Pancreas (tissue), 10 donors: ENCODE results near the gene GATA3. TPM values are rescaled to one million over a fixed set of nuclear protein-coding genes. Genes with fewer than 3 reads are reported as not detected.

Experiments
- ATAC-seq, 4 donors: fragments of 200-7000 bp; cut with Tn5 transposase; one replicate each; pipeline versions ENCODE4 v1.8.0 to v1.9.1; 2020; ENCODE audit warnings: mild to moderate bottlenecking in 4 of 4, moderate library complexity in 4 of 4
- DNase-seq, 6 donors: peaks; one replicate each; pipeline ENCODE4 v3.0.0-alpha.2; 2020
- FAIRE-seq: peaks from 2 replicates; lab custom pipeline; 2012; peaks lifted over from hg19 to GRCh38; lab: Jason Lieb, UNC
- H3K27ac ChIP-seq, 4 donors: fragments of 200-600 bp; sonication (generic); 1 replicate in 3 of 4; 2 replicates in 1 of 4; pipeline versions ENCODE4 v1.5.0 to v1.8.0; 2020
- H3K27me3 ChIP-seq, 4 donors: fragments of 200-600 bp; one replicate each; pipeline ENCODE4 v1.8.0; 2021
- H3K36me3 ChIP-seq, 3 donors: fragments of 200-600 bp; sonication (generic) in 1 of 3; one replicate each; pipeline versions ENCODE4 v1.5.0 to v1.8.0; 2020 to 2021
- H3K4me1 ChIP-seq, 3 donors: fragments of 200-600 bp; one replicate each; pipeline ENCODE4 v1.8.0; 2021
- H3K4me3 ChIP-seq, 4 donors: fragments of 200-600 bp; sonication (generic) in 2 of 4; one replicate each; pipeline versions ENCODE4 v1.5.0 to v1.8.0; 2020 to 2021
- H3K9me3 ChIP-seq, 4 donors: fragments of 200-600 bp; one replicate each; pipeline ENCODE4 v1.8.0; 2021
- WGBS, 2 donors: extraction: QIAGEN DNeasy Blood & Tissue Kit; methylation state at CpG; one replicate each; pipeline ENCODE4 v1.1.7; 2013; 5-methylcytosine and 5-hydroxymethylcytosine counted together
- intact Hi-C, 3 donors: fragments of 100-400 bp; cut with DNase I; formaldehyde crosslinking; loops; one replicate each; pipeline versions ENCODE4 v1.11.1 to v1.14.2; 2022
- polyA plus RNA-seq, 2 donors: library from polyadenylated mRNA; stranded (reverse); fragments of 200-250 nt; gene quantifications; one replicate each; pipeline ENCODE4 v1.2.3, GENCODE V29; 2013
- total RNA-seq, 6 donors: library from RNA; stranded (reverse); fragmentation: NEBNext Ultra II Directional in 4 of 6; extraction: Animal tissue kit (Norgen Biotek cat#: 25700) in 4 of 6; gene quantifications; one replicate each; pipeline versions ENCODE4 v1.2.1 to v1.2.4, GENCODE V29; 2021 to 2023
- TF ChIP-seq, protein P1 (sequence below), 4 donors: fragments of 200-600 bp; sonication (generic) in 3 of 4; IDR thresholded peaks; one replicate each; pipeline versions ENCODE4 v1.5.0 to v1.8.0; 2021; ENCODE audit warnings: antibody characterized with exemption in 4 of 4
- donor health status: healthy with polysubstance abuse.
- donor health status: DM: no; HTN: no; CAD: no; lungs with moderate emphysema.
- donor health status: DM: no; HTN: no; CAD: no.
- donor health status: control.
- donor health status: control.
- donor health status: Bipolar disorder and iron deficiency.
- donor health status: DM: yes; HTN: yes; CAD: no.
- donor health status: DM: no; HTN: no; CAD: no.
- donor health status: DM: no; HTN: no; CAD: no.
- donor health status: DM: yes; HTN: yes; CAD: no.

The GATA3 gene
- total and polyA plus RNA-seq, 8 donors, result 0.11 to 0.38 (median 0.23) TPM; not detected in 2

DNA sequence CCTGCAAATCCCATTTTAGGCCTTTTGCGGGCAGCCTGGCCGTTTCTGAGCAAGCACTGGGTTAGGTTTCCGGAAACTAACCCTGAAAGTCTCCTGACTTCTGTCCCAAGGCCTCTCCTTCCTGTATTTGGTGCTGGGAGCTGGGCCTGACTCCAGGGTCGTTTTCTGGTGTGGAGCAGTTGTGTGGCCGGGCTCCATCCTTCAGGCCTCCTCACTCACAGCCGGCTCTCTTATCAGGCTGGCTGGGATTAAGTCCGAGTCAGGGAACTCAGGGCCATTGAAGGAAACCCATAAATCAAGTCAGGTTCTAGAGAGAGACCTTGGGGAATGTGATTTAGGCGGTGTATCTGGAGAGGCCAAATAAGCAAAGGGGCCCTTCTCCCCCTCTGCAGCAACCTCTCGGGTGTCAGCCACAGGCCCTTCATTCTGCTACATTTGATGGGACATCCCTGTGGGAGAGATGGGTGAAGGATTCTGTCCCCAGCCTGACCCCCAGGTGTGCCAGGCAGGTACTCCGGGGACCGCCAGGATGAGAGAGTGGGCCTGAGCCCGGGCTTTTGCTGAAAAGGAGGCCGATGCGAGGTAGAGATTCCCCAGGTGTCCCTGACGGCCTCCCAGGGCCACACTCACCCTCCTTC, 3.3 kb downstream of the GATA3 start:
- Histone ChIP-seq H3K9me3 (no peaks in the 10 kb centered on the region), H3K27me3 (peaks cover 0 to 20% (median 8%) of the 10 kb centered on the region in 4 donors), H3K36me3 (no peaks in the 10 kb centered on the region), H3K27ac (no peak overlapping the region), H3K4me3 (no peak overlapping the region), H3K4me1 (peaks cover 0 to 18% (median 14%) of the 10 kb centered on the region in 3 donors)
- FAIRE-seq, result no peak
- TF ChIP-seq, protein P1, sequence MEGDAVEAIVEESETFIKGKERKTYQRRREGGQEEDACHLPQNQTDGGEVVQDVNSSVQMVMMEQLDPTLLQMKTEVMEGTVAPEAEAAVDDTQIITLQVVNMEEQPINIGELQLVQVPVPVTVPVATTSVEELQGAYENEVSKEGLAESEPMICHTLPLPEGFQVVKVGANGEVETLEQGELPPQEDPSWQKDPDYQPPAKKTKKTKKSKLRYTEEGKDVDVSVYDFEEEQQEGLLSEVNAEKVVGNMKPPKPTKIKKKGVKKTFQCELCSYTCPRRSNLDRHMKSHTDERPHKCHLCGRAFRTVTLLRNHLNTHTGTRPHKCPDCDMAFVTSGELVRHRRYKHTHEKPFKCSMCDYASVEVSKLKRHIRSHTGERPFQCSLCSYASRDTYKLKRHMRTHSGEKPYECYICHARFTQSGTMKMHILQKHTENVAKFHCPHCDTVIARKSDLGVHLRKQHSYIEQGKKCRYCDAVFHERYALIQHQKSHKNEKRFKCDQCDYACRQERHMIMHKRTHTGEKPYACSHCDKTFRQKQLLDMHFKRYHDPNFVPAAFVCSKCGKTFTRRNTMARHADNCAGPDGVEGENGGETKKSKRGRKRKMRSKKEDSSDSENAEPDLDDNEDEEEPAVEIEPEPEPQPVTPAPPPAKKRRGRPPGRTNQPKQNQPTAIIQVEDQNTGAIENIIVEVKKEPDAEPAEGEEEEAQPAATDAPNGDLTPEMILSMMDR (IDR thresholded peaks at IDR 0.05), result no peak
- intact Hi-C loops, result no loop called here
- DNase-seq, result no peak
- ATAC-seq, result no peak
- WGBS, 2 donors, result 58 to 63% methylated on average over 14 to 15 of the region's 15 CpGs

DNA sequence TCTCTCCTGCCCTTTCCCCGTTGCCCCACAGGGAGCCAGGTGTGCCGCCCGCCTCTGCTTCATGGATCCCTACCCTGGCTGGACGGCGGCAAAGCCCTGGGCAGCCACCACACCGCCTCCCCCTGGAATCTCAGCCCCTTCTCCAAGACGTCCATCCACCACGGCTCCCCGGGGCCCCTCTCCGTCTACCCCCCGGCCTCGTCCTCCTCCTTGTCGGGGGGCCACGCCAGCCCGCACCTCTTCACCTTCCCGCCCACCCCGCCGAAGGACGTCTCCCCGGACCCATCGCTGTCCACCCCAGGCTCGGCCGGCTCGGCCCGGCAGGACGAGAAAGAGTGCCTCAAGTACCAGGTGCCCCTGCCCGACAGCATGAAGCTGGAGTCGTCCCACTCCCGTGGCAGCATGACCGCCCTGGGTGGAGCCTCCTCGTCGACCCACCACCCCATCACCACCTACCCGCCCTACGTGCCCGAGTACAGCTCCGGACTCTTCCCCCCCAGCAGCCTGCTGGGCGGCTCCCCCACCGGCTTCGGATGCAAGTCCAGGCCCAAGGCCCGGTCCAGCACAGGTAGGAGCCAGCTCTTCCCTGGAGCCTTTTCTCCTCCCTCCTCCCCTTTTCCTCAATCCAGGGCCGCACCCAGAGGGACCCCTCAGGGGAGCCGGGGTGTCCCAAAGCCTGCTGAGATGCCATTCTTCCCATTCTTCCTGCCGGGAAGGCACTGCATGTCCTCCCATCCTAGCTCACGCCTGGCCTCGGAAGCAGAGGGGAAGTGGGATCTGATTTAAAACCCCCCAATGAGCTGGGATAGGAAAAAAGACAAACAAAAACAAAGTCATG, 4.0 kb downstream of the GATA3 start:
- Histone ChIP-seq H3K27ac (no peak overlapping the region), H3K4me1 (peaks cover 0 to 14% (median 9%) of the 10 kb centered on the region in 3 donors), H3K9me3 (no peaks in the 10 kb centered on the region), H3K27me3 (peaks cover 0 to 19% (median 7%) of the 10 kb centered on the region in 4 donors), H3K36me3 (no peaks in the 10 kb centered on the region), H3K4me3 (no peak overlapping the region)
- ATAC-seq, result no peak
- intact Hi-C loops, result no loop called here
- no peak for FAIRE-seq
- TF ChIP-seq, protein P1 (IDR thresholded peaks at IDR 0.05), result no peak
- no peak for DNase-seq
- 30 to 39% methylated on average over 36 to 45 of the region's 45 CpGs for WGBS, 2 donors

DNA sequence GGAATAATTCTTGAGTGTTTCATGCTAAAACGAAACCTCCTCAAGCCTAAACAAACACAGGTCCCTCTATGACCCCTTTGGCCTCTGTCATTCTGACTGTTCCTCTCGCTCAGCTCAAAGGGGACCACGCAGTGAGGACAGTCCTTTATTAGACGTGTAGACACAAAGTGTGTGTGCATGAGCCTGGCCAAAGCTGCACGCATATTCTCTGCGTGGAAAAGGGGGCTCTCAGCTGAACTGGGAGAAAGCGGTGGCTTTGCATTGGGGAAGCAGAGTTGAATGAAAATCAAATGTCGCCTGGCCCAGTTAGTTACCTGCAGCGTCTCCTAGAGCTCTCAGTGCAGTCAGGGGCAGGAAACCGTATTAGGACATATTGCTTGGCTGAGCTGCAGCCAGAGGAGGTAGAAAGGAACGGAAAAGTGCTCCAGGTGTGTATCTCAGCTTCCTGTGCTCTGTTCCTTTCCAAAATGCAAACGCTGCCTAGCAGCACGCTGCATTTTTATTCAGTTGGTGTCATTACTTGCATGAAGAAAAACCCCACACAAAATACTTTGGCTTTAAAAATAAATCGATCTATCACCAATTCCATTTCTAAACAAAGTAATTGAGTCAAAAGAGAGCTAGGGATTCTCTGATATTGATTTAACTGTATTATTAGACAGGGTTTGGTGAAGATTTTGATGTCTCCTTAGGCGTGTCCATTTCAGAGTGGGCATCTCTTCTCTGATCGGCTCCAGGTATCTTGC, 4.9 kb downstream of the GATA3 start:
- H3K4me3 ChIP-seq, result no peak overlapping the region
- no peaks in the 10 kb centered on the region for H3K36me3 ChIP-seq
- ATAC-seq (no peak), DNase-seq (no peak), FAIRE-seq (no peak)
- intact Hi-C loops, result no loop called here
- TF ChIP-seq, protein P1 (IDR thresholded peaks at IDR 0.05), result no peak
- H3K27ac ChIP-seq, result no peak overlapping the region
- peaks cover 0 to 17% (median 8%) of the 10 kb centered on the region in 4 donors for H3K27me3 ChIP-seq
- peaks cover 0 to 7% (median under 1%) of the 10 kb centered on the region in 3 donors for H3K4me1 ChIP-seq
- no peaks in the 10 kb centered on the region for H3K9me3 ChIP-seq
- WGBS, 2 donors, result 35 to 43% methylated on average over 16 of the region's 16 CpGs

DNA sequence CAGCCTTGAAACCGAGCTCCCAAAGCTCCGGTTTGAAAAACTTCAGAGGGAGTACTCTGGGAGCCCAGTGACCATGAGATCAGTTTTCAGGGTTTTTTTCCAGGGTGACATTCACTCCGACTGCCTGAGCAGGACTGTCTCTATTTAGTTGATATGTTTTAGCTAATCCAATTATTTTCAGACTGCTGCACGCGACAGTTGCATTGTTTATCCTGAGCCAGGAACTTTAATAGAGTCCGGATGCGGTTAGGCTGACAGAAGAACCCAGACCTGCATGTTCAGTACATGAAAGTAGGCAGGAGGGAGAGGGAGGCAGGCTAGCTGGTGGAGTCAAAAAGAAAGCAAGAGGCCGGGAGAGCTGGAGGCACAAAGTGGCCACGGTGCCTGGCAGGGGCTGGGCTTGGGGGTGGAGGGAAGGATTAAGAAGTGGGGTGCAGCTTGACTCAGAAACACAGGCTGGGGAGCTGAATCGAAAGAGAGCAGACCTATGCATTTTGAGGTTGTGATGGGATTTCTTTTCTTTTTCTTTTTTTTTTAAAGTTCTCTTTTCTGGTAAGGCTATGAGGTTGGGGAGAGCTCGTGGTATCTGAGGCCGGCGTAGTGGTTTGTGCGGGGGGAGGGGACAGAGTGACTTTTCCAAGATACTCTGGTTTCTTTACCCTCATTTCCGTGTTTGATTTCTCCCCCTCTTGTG, 5.7 kb downstream of the GATA3 start:
- no peak overlapping the region for H3K27ac ChIP-seq
- TF ChIP-seq, protein P1 (IDR thresholded peaks at IDR 0.05), result no peak
- H3K27me3 ChIP-seq, result peaks cover 0 to 13% (median 8%) of the 10 kb centered on the region in 4 donors
- no peaks in the 10 kb centered on the region for H3K36me3 ChIP-seq
- DNase-seq (no peak), ATAC-seq (peak in 1 of 4 donors; percentile 40), FAIRE-seq (no peak)
- H3K4me1 ChIP-seq, result no peaks in the 10 kb centered on the region
- intact Hi-C loops, result no loop called here
- H3K4me3 ChIP-seq, result no peak overlapping the region
- 15 to 16% methylated on average over 15 of the region's 15 CpGs for WGBS, 2 donors
- no peaks in the 10 kb centered on the region for H3K9me3 ChIP-seq
